ENCODE results near the gene MRPS6.

Gene MRPS6

GRCh38 chr21:34075760-34076660 is 2.6 kb downstream of the MRPS6 start:
- Mint-ChIP-seq H3K4me3 (peak overlapping the region; percentile 88), H3K27me3 (no peaks in the 10 kb centered on the region), H3K36me3 (ENCODE audit: low read depth) (peaks cover 68% of the 10 kb centered on the region), H3K27ac (peak overlapping the region; percentile 91), H3K9me3 (no peaks in the 10 kb centered on the region), H3K4me1 (ENCODE audit: low read depth) (peaks cover 74% of the 10 kb centered on the region)
- intact Hi-C loops (cut with micrococcal nuclease) = loop anchor here (5.0 kb wide), 2 partner anchors 154 to 271 kb away; no protein-coding TSS in a partner anchor

- Mint-ChIP-seq H3K27ac (peak overlapping the region; percentile 91), H3K4me3 (peak overlapping the region; percentile 60), H3K9me3 (no peaks in the 10 kb centered on the region), H3K36me3 (ENCODE audit: low read depth) (peaks cover 77% of the 10 kb centered on the region), H3K27me3 (no peaks in the 10 kb centered on the region), H3K4me1 (ENCODE audit: low read depth) (peaks cover 80% of the 10 kb centered on the region)
- intact Hi-C loops (cut with micrococcal nuclease) = loop anchor here (5.0 kb wide), 2 partner anchors 155 to 270 kb away; no protein-coding TSS in a partner anchor
These were observed 3.5 kb downstream of the MRPS6 start for GRCh38 chr21:34076835-34077234.

GRCh38 chr21:34077888-34078287 is 4.5 kb downstream of the MRPS6 start:
- peaks cover 87% of the 10 kb centered on the region for H3K36me3 Mint-ChIP-seq (ENCODE audit: low read depth)
- H3K27ac Mint-ChIP-seq = peak overlapping the region; percentile 20
- H3K9me3 Mint-ChIP-seq = no peaks in the 10 kb centered on the region
- H3K27me3 Mint-ChIP-seq = no peaks in the 10 kb centered on the region
- H3K4me3 Mint-ChIP-seq = peak overlapping the region; percentile 45
- intact Hi-C loops (cut with micrococcal nuclease) = loop anchor here (5.0 kb wide), 2 partner anchors 156 to 269 kb away; no protein-coding TSS in a partner anchor
- peaks cover 82% of the 10 kb centered on the region for H3K4me1 Mint-ChIP-seq (ENCODE audit: low read depth)

GRCh38 chr21:34078915-34079314 is 5.5 kb downstream of the MRPS6 start:
- Mint-ChIP-seq H3K27me3 (no peaks in the 10 kb centered on the region), H3K4me1 (ENCODE audit: low read depth) (peaks cover 89% of the 10 kb centered on the region), H3K4me3 (peak overlapping the region; percentile 32), H3K9me3 (no peaks in the 10 kb centered on the region), H3K27ac (no peak overlapping the region), H3K36me3 (ENCODE audit: low read depth) (peaks cover 95% of the 10 kb centered on the region)
- intact Hi-C loops (cut with micrococcal nuclease) = loop anchor here (5.0 kb wide), 2 partner anchors 157 to 268 kb away; no protein-coding TSS in a partner anchor

GRCh38 chr21:34080710-34081109 is 7.3 kb downstream of the MRPS6 start:
- no peaks in the 10 kb centered on the region for H3K27me3 Mint-ChIP-seq
- no peak overlapping the region for H3K27ac Mint-ChIP-seq
- no peaks in the 10 kb centered on the region for H3K9me3 Mint-ChIP-seq
- H3K4me1 Mint-ChIP-seq (ENCODE audit: low read depth) = peaks cover 80% of the 10 kb centered on the region
- H3K36me3 Mint-ChIP-seq (ENCODE audit: low read depth) = peaks cover 77% of the 10 kb centered on the region
- intact Hi-C loops (cut with micrococcal nuclease) = no loop called here
- no peak overlapping the region for H3K4me3 Mint-ChIP-seq

GRCh38 chr21:34082769-34083168 is 9.4 kb downstream of the MRPS6 start:
- no peak overlapping the region for H3K4me3 Mint-ChIP-seq
- H3K9me3 Mint-ChIP-seq = no peaks in the 10 kb centered on the region
- H3K4me1 Mint-ChIP-seq (ENCODE audit: low read depth) = peaks cover 63% of the 10 kb centered on the region
- H3K36me3 Mint-ChIP-seq (ENCODE audit: low read depth) = peaks cover 59% of the 10 kb centered on the region
- intact Hi-C loops (cut with micrococcal nuclease) = no loop called here
- H3K27me3 Mint-ChIP-seq = no peaks in the 10 kb centered on the region
- no peak overlapping the region for H3K27ac Mint-ChIP-seq

- no peaks in the 10 kb centered on the region for H3K27me3 Mint-ChIP-seq
- H3K27ac Mint-ChIP-seq = no peak overlapping the region
- no peaks in the 10 kb centered on the region for H3K9me3 Mint-ChIP-seq
- no peak overlapping the region for H3K4me3 Mint-ChIP-seq
- peaks cover 59% of the 10 kb centered on the region for H3K4me1 Mint-ChIP-seq (ENCODE audit: low read depth)
- intact Hi-C loops (cut with micrococcal nuclease) = no loop called here
- peaks cover 53% of the 10 kb centered on the region for H3K36me3 Mint-ChIP-seq (ENCODE audit: low read depth)
These were observed 10.0 kb downstream of the MRPS6 start for GRCh38 chr21:34083357-34083756.

GRCh38 chr21:34085129-34085528 is 11.8 kb downstream of the MRPS6 start:
- Mint-ChIP-seq H3K27ac (no peak overlapping the region), H3K4me1 (ENCODE audit: low read depth) (peaks cover 55% of the 10 kb centered on the region), H3K27me3 (no peaks in the 10 kb centered on the region), H3K36me3 (ENCODE audit: low read depth) (peaks cover 35% of the 10 kb centered on the region), H3K4me3 (no peak overlapping the region), H3K9me3 (no peaks in the 10 kb centered on the region)
- intact Hi-C loops (cut with micrococcal nuclease) = no loop called here

- Mint-ChIP-seq H3K36me3 (ENCODE audit: low read depth) (peaks cover 18% of the 10 kb centered on the region), H3K27me3 (no peaks in the 10 kb centered on the region), H3K9me3 (no peaks in the 10 kb centered on the region), H3K4me3 (no peak overlapping the region), H3K4me1 (ENCODE audit: low read depth) (peaks cover 43% of the 10 kb centered on the region), H3K27ac (no peak overlapping the region)
- intact Hi-C loops (cut with micrococcal nuclease) = no loop called here
These were observed 13.5 kb downstream of the MRPS6 start for GRCh38 chr21:34086887-34087306.

- Mint-ChIP-seq H3K27ac (no peak overlapping the region), H3K36me3 (ENCODE audit: low read depth) (peaks cover 8% of the 10 kb centered on the region), H3K4me3 (no peak overlapping the region), H3K27me3 (no peaks in the 10 kb centered on the region), H3K9me3 (no peaks in the 10 kb centered on the region), H3K4me1 (ENCODE audit: low read depth) (peaks cover 31% of the 10 kb centered on the region)
- intact Hi-C loops (cut with micrococcal nuclease) = no loop called here
These were observed 15.4 kb downstream of the MRPS6 start for GRCh38 chr21:34088752-34089151.

GRCh38 chr21:34091032-34091431 is 17.7 kb downstream of the MRPS6 start:
- H3K27ac Mint-ChIP-seq = no peak overlapping the region
- peaks cover 31% of the 10 kb centered on the region for H3K36me3 Mint-ChIP-seq (ENCODE audit: low read depth)
- H3K4me1 Mint-ChIP-seq (ENCODE audit: low read depth) = peaks cover 33% of the 10 kb centered on the region
- H3K4me3 Mint-ChIP-seq = no peak overlapping the region
- intact Hi-C loops (cut with micrococcal nuclease) = no loop called here
- no peaks in the 10 kb centered on the region for H3K27me3 Mint-ChIP-seq
- no peaks in the 10 kb centered on the region for H3K9me3 Mint-ChIP-seq

- H3K4me1 Mint-ChIP-seq (ENCODE audit: low read depth) = peaks cover 39% of the 10 kb centered on the region
- intact Hi-C loops (cut with micrococcal nuclease) = no loop called here
- no peak overlapping the region for H3K4me3 Mint-ChIP-seq
- H3K36me3 Mint-ChIP-seq (ENCODE audit: low read depth) = peaks cover 37% of the 10 kb centered on the region
- no peaks in the 10 kb centered on the region for H3K9me3 Mint-ChIP-seq
- H3K27me3 Mint-ChIP-seq = no peaks in the 10 kb centered on the region
- no peak overlapping the region for H3K27ac Mint-ChIP-seq
These were observed 18.2 kb downstream of the MRPS6 start for GRCh38 chr21:34091607-34092006.

- peaks cover 44% of the 10 kb centered on the region for H3K36me3 Mint-ChIP-seq (ENCODE audit: low read depth)
- H3K27ac Mint-ChIP-seq = no peak overlapping the region
- no peaks in the 10 kb centered on the region for H3K9me3 Mint-ChIP-seq
- no peak overlapping the region for H3K4me3 Mint-ChIP-seq
- H3K27me3 Mint-ChIP-seq = no peaks in the 10 kb centered on the region
- intact Hi-C loops (cut with micrococcal nuclease) = no loop called here
- peaks cover 47% of the 10 kb centered on the region for H3K4me1 Mint-ChIP-seq (ENCODE audit: low read depth)
These were observed 19.0 kb downstream of the MRPS6 start for GRCh38 chr21:34092262-34092921.

- peaks cover 51% of the 10 kb centered on the region for H3K36me3 Mint-ChIP-seq (ENCODE audit: low read depth)
- intact Hi-C loops (cut with micrococcal nuclease) = no loop called here
- peaks cover 48% of the 10 kb centered on the region for H3K4me1 Mint-ChIP-seq (ENCODE audit: low read depth)
- H3K27ac Mint-ChIP-seq = no peak overlapping the region
- no peaks in the 10 kb centered on the region for H3K27me3 Mint-ChIP-seq
- H3K9me3 Mint-ChIP-seq = no peaks in the 10 kb centered on the region
- H3K4me3 Mint-ChIP-seq = no peak overlapping the region
These were observed 19.7 kb downstream of the MRPS6 start for GRCh38 chr21:34093083-34093482.
